Endothelial cell of umbilical vein (primary cell): ENCODE results near the gene PTPRK. TPM values are rescaled to one million over a fixed set of nuclear protein-coding genes. Genes with fewer than 3 reads are reported as not detected.

ENCODE experiments used
- BruUV-seq: library from RNA; stranded (reverse); fragments of 400-500 nt; replicated peaks from 2 replicates; lab custom pipeline; 2021; lab: Mats Ljungman, UMichigan
- CTCF ChIA-PET: fragments of 300-600, 350-600 bp; sonication (Branson Sonifier 250); formaldehyde crosslinking; loops from one replicate; lab custom pipeline; 2021; ENCODE audit warnings: antibody characterized with exemption, inconsistent platforms; lab: Charles Lee
- POLR2A ChIA-PET: fragments of 300-600, 350-600 bp; sonication (Branson Sonifier 250); formaldehyde crosslinking; loops from one replicate; lab custom pipeline; 2021; ENCODE audit warnings: antibody characterized with exemption, inconsistent platforms; lab: Charles Lee
- DNase-seq: peaks from one replicate; pipeline ENCODE4 v3.0.0-alpha.2; 2011; ENCODE audit warnings: low read depth, low spot score
- FAIRE-seq: peaks from 2 replicates; lab custom pipeline; 2011; peaks lifted over from hg19 to GRCh38; lab: Jason Lieb, UNC
- H2AFZ ChIP-seq: 2 replicates; pipeline ENCODE4 v1.6.0; 2012; ENCODE audit warnings: low read depth, low read length, control low read depth, inconsistent platforms
- H3K27ac ChIP-seq: 2 replicates; pipeline ENCODE4 v1.5.1; 2011; ENCODE audit warnings: low read depth, mild to moderate bottlenecking, control low read depth, low read length, moderate library complexity; ENCODE audit not compliant: insufficient read depth
- H3K27me3 ChIP-seq, 2 experiments: 2 replicates each; pipeline versions ENCODE4 v1.6.0 to v1.6.1; 2011; ENCODE audit warnings: low read length in 2 of 2, mixed read lengths in 1 of 2; ENCODE audit not compliant: control insufficient read depth in 2 of 2, insufficient read depth in 2 of 2
- H3K36me3 ChIP-seq, 2 experiments: 2 replicates in 1 of 2; 3 replicates in 1 of 2; pipeline ENCODE4 v1.5.1; 2011; ENCODE audit warnings: low read length in 2 of 2, mild to moderate bottlenecking in 1 of 2, moderate library complexity in 1 of 2; ENCODE audit not compliant: control insufficient read depth in 2 of 2, insufficient read depth in 2 of 2; ENCODE audit errors: extremely low read depth in 1 of 2
- H3K4me1 ChIP-seq: 3 replicates; pipeline ENCODE4 v1.5.1; 2011; ENCODE audit warnings: mild to moderate bottlenecking, low read length; ENCODE audit not compliant: control insufficient read depth, insufficient read depth; ENCODE audit errors: extremely low read depth
- H3K4me2 ChIP-seq: 2 replicates; pipeline ENCODE4 v1.6.1; 2011; ENCODE audit warnings: low read length, control low read depth, mixed read lengths; ENCODE audit not compliant: insufficient read depth
- H3K4me3 ChIP-seq, 3 experiments: fragments of 200-600 bp in 1 of 3; sonication (generic), shearing (Covaris generic) in 1 of 3; replicated peaks in 1 of 3; 2 replicates each; pipeline ENCODE4 v1.5.1; 2011 to 2016; ENCODE audit warnings: control low read depth in 3 of 3, low read length in 3 of 3, mild to moderate bottlenecking in 2 of 3, inconsistent platforms in 1 of 3, low read depth in 1 of 3, moderate library complexity in 1 of 3; ENCODE audit not compliant: insufficient read depth in 1 of 3
- H3K79me2 ChIP-seq: 2 replicates; pipeline ENCODE4 v1.6.0; 2012; ENCODE audit warnings: low read length, inconsistent platforms; ENCODE audit not compliant: control insufficient read depth, insufficient read depth
- H3K9ac ChIP-seq: replicated peaks from 2 replicates; pipeline ENCODE3; 2011; ENCODE audit warnings: low read length, control low read depth; ENCODE audit not compliant: insufficient read depth; ENCODE audit errors: extremely low read depth
- H3K9me1 ChIP-seq: replicated peaks from 3 replicates; pipeline ENCODE4 v1.6.0; 2011; ENCODE audit warnings: mild to moderate bottlenecking, low read length; ENCODE audit not compliant: control insufficient read depth, insufficient read depth; ENCODE audit errors: extremely low read depth
- H3K9me3 ChIP-seq: replicated peaks from 2 replicates; pipeline ENCODE4 v1.5.1; 2012; ENCODE audit warnings: low read length, inconsistent platforms; ENCODE audit not compliant: control insufficient read depth, insufficient read depth
- H4K20me1 ChIP-seq: replicated peaks from 2 replicates; pipeline ENCODE3; 2011; ENCODE audit warnings: mild to moderate bottlenecking, low read length; ENCODE audit not compliant: control insufficient read depth, insufficient read depth; ENCODE audit errors: extremely low read depth
- EZH2 ChIP-seq: IDR thresholded peaks from 2 replicates; pipeline ENCODE4 v1.6.1; 2012; ENCODE audit warnings: borderline replicate concordance, low read depth, mild to moderate bottlenecking, moderate library complexity, low read length, inconsistent platforms; ENCODE audit not compliant: severe bottlenecking
- FOS ChIP-seq: IDR thresholded peaks from 2 replicates; pipeline ENCODE4 v1.6.1; 2011; ENCODE audit warnings: mild to moderate bottlenecking, low read length, moderate library complexity, borderline replicate concordance; ENCODE audit not compliant: insufficient read depth
- GATA2 ChIP-seq: IDR thresholded peaks from 2 replicates; pipeline ENCODE4 v1.7.0; 2011; ENCODE audit warnings: low read depth, mild to moderate bottlenecking, moderate library complexity, mixed read lengths, low read length; ENCODE audit not compliant: insufficient read length, insufficient read depth
- JUN ChIP-seq: IDR thresholded peaks from 2 replicates; pipeline ENCODE4 v1.6.1; 2011; ENCODE audit warnings: borderline replicate concordance, low read depth; ENCODE audit not compliant: insufficient read length, insufficient read depth
- MYC ChIP-seq: IDR thresholded peaks from one replicate; pipeline ENCODE4 v1.6.1; 2011; ENCODE audit warnings: mild to moderate bottlenecking, low read depth, low read length
- POLR2A ChIP-seq: IDR thresholded peaks from 2 replicates; pipeline ENCODE4 v1.6.1; 2012; ENCODE audit warnings: low read depth, mild to moderate bottlenecking, control low read depth, low read length
- POLR2AphosphoS5 ChIP-seq: IDR thresholded peaks from 2 replicates; pipeline ENCODE4 v1.6.1; 2012; ENCODE audit warnings: low read depth, mild to moderate bottlenecking, control low read depth, low read length, moderate library complexity; ENCODE audit not compliant: insufficient read depth
- dilution Hi-C: fragments of 300-500 bp; cut with MboI; formaldehyde crosslinking; loops from one replicate; pipeline ENCODE4 v1.15.0; 2019; ENCODE audit warnings: low sequenced_read_pairs; ENCODE audit not compliant: extremely low pct_ligation_motif_present
- intact Hi-C: fragments of 100-400 bp; cut with micrococcal nuclease; formaldehyde crosslinking; loops from one replicate; pipeline ENCODE4 v1.10.0; 2022
- polyA plus RNA-seq, 4 experiments: library from polyadenylated mRNA; depleted of rRNA in 3 of 4; stranded (reverse) in 3 of 4; unstranded in 1 of 4; fragments of >200 nt; gene quantifications; 2 replicates each; pipeline versions ENCODE4 v1.2.1 to v1.2.3, GENCODE V29; 2011 to 2012; ENCODE audit warnings: missing spikeins in 1 of 4
- total RNA-seq: library from RNA; stranded (reverse); gene quantifications from 2 replicates; pipeline ENCODE4 v1.2.3, GENCODE V29; 2021
- TF ChIP-seq, protein P1 (sequence below), 2 donors: IDR thresholded peaks; 1 replicate in 1 of 2; 2 replicates in 1 of 2; pipeline ENCODE4 v1.5.1; 2011; ENCODE audit warnings: low read length in 2 of 2, mild to moderate bottlenecking in 2 of 2, moderate library complexity in 2 of 2, control low read depth in 1 of 2, inconsistent platforms in 1 of 2, low read depth in 1 of 2; ENCODE audit not compliant: insufficient read depth in 1 of 2; ENCODE audit errors: extremely low read depth in 1 of 2
- TF ChIP-seq, protein P2 (sequence below): IDR thresholded peaks from 2 replicates; pipeline ENCODE4 v1.6.1; 2011; ENCODE audit not compliant: insufficient read depth, insufficient read length

PTPRK gene
- total and polyA plus RNA-seq, 2 donors (not counting 3 experiments of a cell fraction or from before 2014, with no cell fraction given) = 15.2 to 74.0 TPM

DNA sequence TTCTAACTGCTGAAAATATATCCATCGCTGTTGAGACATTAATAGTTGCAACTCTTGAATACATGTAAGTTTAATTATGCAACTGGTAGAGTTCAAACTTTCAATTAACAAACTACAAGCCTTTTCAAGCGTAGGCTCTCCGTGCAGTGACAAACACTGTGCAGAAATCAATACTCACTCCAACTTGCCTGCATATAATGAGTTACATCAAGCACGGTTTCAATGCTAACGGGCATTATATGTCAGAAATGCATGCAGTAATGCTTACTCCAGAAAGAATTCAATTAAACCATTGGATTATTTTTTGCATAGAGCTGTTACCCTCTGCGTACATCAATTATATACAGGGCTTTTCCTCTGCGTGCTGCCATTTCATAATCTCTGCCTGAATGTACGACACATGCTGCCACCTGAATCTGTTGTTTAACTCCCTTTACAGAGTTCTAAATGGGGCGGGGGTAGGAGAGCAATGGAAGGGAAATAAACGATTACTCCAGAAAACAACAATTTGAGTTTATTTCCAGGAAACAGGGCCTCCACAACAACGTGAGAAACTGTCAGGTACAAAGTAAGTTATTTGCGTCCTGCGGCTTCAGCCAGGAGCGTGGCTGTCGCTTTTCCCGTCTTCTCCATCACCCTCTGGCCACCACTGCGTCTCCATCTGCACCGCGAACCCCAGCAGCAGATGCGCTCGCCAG, 1.8 kb downstream of the PTPRK start:
- CTCF ChIA-PET = interaction anchor here (0.7 to 4.1 kb wide), 5 partner anchors 10 to 663 kb away, joined by 3 to 62 read pairs (median 3); no protein-coding TSS in a partner anchor
- peak overlapping the region; percentile 87 to 99 (median 98) for H3K4me3 ChIP-seq
- peaks cover 45% of the 10 kb centered on the region for H3K4me1 ChIP-seq
- no peaks in the 10 kb centered on the region for H3K36me3 ChIP-seq
- H4K20me1 ChIP-seq = peaks cover 4% of the 10 kb centered on the region
- intact Hi-C loops (loop anchor here (1.0 to 5.0 kb wide), 5 partner anchors 27 to 311 kb away; no protein-coding TSS in a partner anchor), dilution Hi-C loops (no loop called here)
- FAIRE-seq (no peak), DNase-seq (peak; percentile 64)
- H3K9ac ChIP-seq = peak overlapping the region; percentile 99
- H3K4me2 ChIP-seq = peak overlapping the region; percentile 97
- H2AFZ ChIP-seq = peak overlapping the region; percentile 83
- H3K27me3 ChIP-seq = no peaks in the 10 kb centered on the region
- H3K27ac ChIP-seq = peak overlapping the region; percentile 98
- POLR2A ChIA-PET = no interaction called here
- TF ChIP-seq, protein P1, sequence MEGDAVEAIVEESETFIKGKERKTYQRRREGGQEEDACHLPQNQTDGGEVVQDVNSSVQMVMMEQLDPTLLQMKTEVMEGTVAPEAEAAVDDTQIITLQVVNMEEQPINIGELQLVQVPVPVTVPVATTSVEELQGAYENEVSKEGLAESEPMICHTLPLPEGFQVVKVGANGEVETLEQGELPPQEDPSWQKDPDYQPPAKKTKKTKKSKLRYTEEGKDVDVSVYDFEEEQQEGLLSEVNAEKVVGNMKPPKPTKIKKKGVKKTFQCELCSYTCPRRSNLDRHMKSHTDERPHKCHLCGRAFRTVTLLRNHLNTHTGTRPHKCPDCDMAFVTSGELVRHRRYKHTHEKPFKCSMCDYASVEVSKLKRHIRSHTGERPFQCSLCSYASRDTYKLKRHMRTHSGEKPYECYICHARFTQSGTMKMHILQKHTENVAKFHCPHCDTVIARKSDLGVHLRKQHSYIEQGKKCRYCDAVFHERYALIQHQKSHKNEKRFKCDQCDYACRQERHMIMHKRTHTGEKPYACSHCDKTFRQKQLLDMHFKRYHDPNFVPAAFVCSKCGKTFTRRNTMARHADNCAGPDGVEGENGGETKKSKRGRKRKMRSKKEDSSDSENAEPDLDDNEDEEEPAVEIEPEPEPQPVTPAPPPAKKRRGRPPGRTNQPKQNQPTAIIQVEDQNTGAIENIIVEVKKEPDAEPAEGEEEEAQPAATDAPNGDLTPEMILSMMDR (IDR thresholded peaks at IDR 0.05; ENCODE audit: extremely low read depth in 1 of 2, insufficient read depth in 1 of 2, low read depth in 1 of 2, low read length in 2 of 2) = no peak
- TF ChIP-seq POLR2AphosphoS5 = no peak
- H3K9me3 ChIP-seq = no peaks in the 10 kb centered on the region
- peaks cover 64% of the 10 kb centered on the region for H3K79me2 ChIP-seq
- no peaks in the 10 kb centered on the region for H3K9me1 ChIP-seq
- no TSS peak for BruUV-seq

DNA sequence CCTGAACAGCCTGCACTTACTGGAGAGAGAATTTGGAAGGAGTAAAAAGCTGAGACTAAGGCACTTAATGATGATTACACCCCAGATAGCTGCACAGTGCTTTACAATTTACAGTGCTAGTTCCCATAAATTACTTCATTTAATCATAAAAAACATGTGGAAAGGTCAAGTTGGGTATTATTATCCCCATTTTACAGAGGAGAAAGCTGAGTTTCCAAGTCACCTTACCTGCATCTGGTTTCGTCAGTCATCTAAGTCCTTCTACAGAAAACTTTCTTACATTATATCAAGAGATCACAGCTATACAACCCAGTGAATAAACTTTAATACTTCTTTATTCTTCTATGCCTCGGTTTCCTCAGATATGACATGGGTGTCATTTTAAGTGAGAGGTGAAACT, 3.3 kb downstream of the PTPRK start:
- POLR2A ChIA-PET = interaction anchor here (1.6 kb wide), 1 partner anchor 26 kb away, joined by 3 read pairs; no protein-coding TSS in a partner anchor
- CTCF ChIA-PET = interaction anchor here (0.5 to 4.1 kb wide), 47 partner anchors 8 to 780 kb away, joined by 3 to 62 read pairs (median 5); no protein-coding TSS in a partner anchor
- Histone ChIP-seq H4K20me1 (peaks cover 4% of the 10 kb centered on the region), H3K36me3 (no peaks in the 10 kb centered on the region), H2AFZ (no peak overlapping the region), H3K27ac (peak overlapping the region; percentile 15), H3K9ac (no peak overlapping the region), H3K4me2 (peak overlapping the region; percentile 97), H3K4me1 (peaks cover 52% of the 10 kb centered on the region), H3K79me2 (peaks cover 76% of the 10 kb centered on the region), H3K4me3 (no peak overlapping the region), H3K27me3 (no peaks in the 10 kb centered on the region), H3K9me3 (no peaks in the 10 kb centered on the region), H3K9me1 (no peaks in the 10 kb centered on the region)
- no TSS peak for BruUV-seq
- FAIRE-seq (no peak), DNase-seq (no peak)
- intact Hi-C loops (loop anchor here (5.0 kb wide), 3 partner anchors 85 to 310 kb away; no protein-coding TSS in a partner anchor), dilution Hi-C loops (no loop called here)
- TF ChIP-seq, protein P2, sequence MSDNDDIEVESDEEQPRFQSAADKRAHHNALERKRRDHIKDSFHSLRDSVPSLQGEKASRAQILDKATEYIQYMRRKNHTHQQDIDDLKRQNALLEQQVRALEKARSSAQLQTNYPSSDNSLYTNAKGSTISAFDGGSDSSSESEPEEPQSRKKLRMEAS = no peak
- TF ChIP-seq POLR2AphosphoS5 (no peak), FOS (no peak), JUN (no peak), GATA2 (no peak), EZH2 (no peak), MYC (no peak), POLR2A (no peak)
- TF ChIP-seq, protein P1 (IDR thresholded peaks at IDR 0.05; ENCODE audit: extremely low read depth in 1 of 2, insufficient read depth in 1 of 2, low read depth in 1 of 2, low read length in 2 of 2) = no peak
